ENCODE measurements around the gene CELF4. TPM values are rescaled to one million over a fixed set of nuclear protein-coding genes. Genes with fewer than 3 reads are reported as not detected.

CELF4 gene
- total RNA-seq, 1 donor from 2014 or later = 2.3 TPM

GRCh38 chr18:37218022-37218590, 347.5 kb downstream of the CELF4 start:
- Mint-ChIP-seq H3K9me3 (peaks cover 35% of the 10 kb centered on the region), H3K27me3 (ENCODE audit: low read depth) (no peaks in the 10 kb centered on the region), H3K4me3 (no peak overlapping the region), H3K36me3 (peaks cover 11% of the 10 kb centered on the region), H3K27ac (no peak overlapping the region), H3K4me1 (peaks cover 9% of the 10 kb centered on the region)
- DNase-seq (ENCODE audit: low spot score in 2 of 2, unreplicated experiment in 2 of 2) = no peak
- TF ChIP-seq CTCF (IDR thresholded peaks at IDR 0.05; ENCODE audit: unreplicated experiment) = no peak

GRCh38 chr18:37210781-37211180, 354.8 kb downstream of the CELF4 start:
- Mint-ChIP-seq H3K27ac (no peak overlapping the region), H3K4me1 (peaks cover 7% of the 10 kb centered on the region), H3K9me3 (peaks cover 11% of the 10 kb centered on the region), H3K36me3 (peaks cover 6% of the 10 kb centered on the region), H3K4me3 (no peak overlapping the region), H3K27me3 (ENCODE audit: low read depth) (no peaks in the 10 kb centered on the region)
- TF ChIP-seq CTCF (IDR thresholded peaks at IDR 0.05; ENCODE audit: unreplicated experiment) = no peak
- DNase-seq (ENCODE audit: low spot score in 2 of 2, unreplicated experiment in 2 of 2) = no peak

- H3K4me3 Mint-ChIP-seq = no peak overlapping the region
- H3K4me1 Mint-ChIP-seq = peaks cover 7% of the 10 kb centered on the region
- TF ChIP-seq CTCF (IDR thresholded peaks at IDR 0.05; ENCODE audit: unreplicated experiment) = no peak
- no peaks in the 10 kb centered on the region for H3K27me3 Mint-ChIP-seq (ENCODE audit: low read depth)
- peaks cover 1% of the 10 kb centered on the region for H3K36me3 Mint-ChIP-seq
- H3K9me3 Mint-ChIP-seq = peaks cover 7% of the 10 kb centered on the region
- no peak overlapping the region for H3K27ac Mint-ChIP-seq
- DNase-seq (ENCODE audit: low spot score in 2 of 2, unreplicated experiment in 2 of 2) = no peak
Observed at GRCh38 chr18:37207343-37207742, 358.3 kb downstream of the CELF4 start.

GRCh38 chr18:37199741-37200140, 365.9 kb downstream of the CELF4 start:
- Mint-ChIP-seq H3K9me3 (peaks cover 50% of the 10 kb centered on the region), H3K36me3 (peaks cover 12% of the 10 kb centered on the region)

More at GRCh38 chr18:37199741-37200140, 365.9 kb downstream of the CELF4 start:
- H3K27ac Mint-ChIP-seq = no peak overlapping the region
- H3K4me3 Mint-ChIP-seq = no peak overlapping the region
- no peak for DNase-seq (ENCODE audit: low spot score in 2 of 2, unreplicated experiment in 2 of 2)
- no peaks in the 10 kb centered on the region for H3K27me3 Mint-ChIP-seq (ENCODE audit: low read depth)
- no peaks in the 10 kb centered on the region for H3K4me1 Mint-ChIP-seq
- no peak for TF ChIP-seq CTCF (IDR thresholded peaks at IDR 0.05; ENCODE audit: unreplicated experiment)

All from mesothelial cell of epicardium (in vitro differentiated cells).